Osteocyte (in vitro differentiated cells): ENCODE data around the gene OR1D5. TPM values are rescaled to one million over a fixed set of nuclear protein-coding genes. Genes with fewer than 3 reads are reported as not detected.
"Not testable (repeated sequence)": the region's sequence is repeated elsewhere in the genome, so short reads cannot be mapped to it uniquely, and the experiment has no call there.

ENCODE experiments used
- DNase-seq: peaks from one replicate; pipeline ENCODE4 v3.0.0; 2021; ENCODE audit warnings: mixed read lengths; ENCODE audit not compliant: unreplicated experiment; ENCODE audit errors: extremely low spot score
- H3K27ac Mint-ChIP-seq: one replicate; pipeline ENCODE4 v1.8.0; 2021; ENCODE audit warnings: mild to moderate bottlenecking, mixed read lengths; ENCODE audit not compliant: unreplicated experiment
- H3K27me3 Mint-ChIP-seq: one replicate; pipeline ENCODE4 v1.8.0; 2021; ENCODE audit warnings: mixed read lengths; ENCODE audit not compliant: unreplicated experiment
- H3K36me3 Mint-ChIP-seq: one replicate; pipeline ENCODE4 v1.8.0; 2021; ENCODE audit warnings: mixed read lengths; ENCODE audit not compliant: unreplicated experiment
- H3K4me1 Mint-ChIP-seq: one replicate; pipeline ENCODE4 v1.8.0; 2021; ENCODE audit warnings: mixed read lengths; ENCODE audit not compliant: unreplicated experiment
- H3K4me3 Mint-ChIP-seq: one replicate; pipeline ENCODE4 v1.8.0; 2021; ENCODE audit warnings: mild to moderate bottlenecking, moderate library complexity, mixed read lengths; ENCODE audit not compliant: unreplicated experiment
- H3K9me3 Mint-ChIP-seq: one replicate; pipeline ENCODE4 v1.8.0; 2021; ENCODE audit warnings: mixed read lengths; ENCODE audit not compliant: unreplicated experiment
- CTCF ChIP-seq: fragments of 200-600 bp; sonication (generic); IDR thresholded peaks from 2 replicates; pipeline ENCODE4 v1.5.0; 2021; ENCODE audit warnings: antibody characterized with exemption, mild to moderate bottlenecking, moderate library complexity
- total RNA-seq: library from RNA; stranded (reverse); gene quantifications from 2 replicates; pipeline ENCODE4 v1.2.1, GENCODE V29; 2021

OR1D5 gene
- total RNA-seq, 1 donor from 2014 or later: not detected

- DNase-seq: peak; percentile 76
- no peak overlapping the region for H3K4me3 Mint-ChIP-seq
- H3K4me1 Mint-ChIP-seq: peaks cover 4% of the 10 kb centered on the region
- H3K36me3 Mint-ChIP-seq: no peaks in the 10 kb centered on the region
- no peak for TF ChIP-seq CTCF
- H3K27me3 Mint-ChIP-seq: no peaks in the 10 kb centered on the region
- H3K9me3 Mint-ChIP-seq: no peaks in the 10 kb centered on the region
- H3K27ac Mint-ChIP-seq: no peak overlapping the region
Observed at GRCh38 chr17:3034578-3034920, 28.9 kb downstream of the OR1D5 start.

- H3K27ac Mint-ChIP-seq: no peak overlapping the region
- no peak for TF ChIP-seq CTCF
- no peaks in the 10 kb centered on the region for H3K9me3 Mint-ChIP-seq
- H3K4me3 Mint-ChIP-seq: no peak overlapping the region
- DNase-seq: peak; percentile 78
- no peaks in the 10 kb centered on the region for H3K36me3 Mint-ChIP-seq
- H3K27me3 Mint-ChIP-seq: no peaks in the 10 kb centered on the region
- peaks cover 4% of the 10 kb centered on the region for H3K4me1 Mint-ChIP-seq
Observed at GRCh38 chr17:3033741-3034577, 29.4 kb downstream of the OR1D5 start.

- Mint-ChIP-seq H3K4me3 (no peak overlapping the region), H3K4me1 (peaks cover 4% of the 10 kb centered on the region), H3K9me3 (no peaks in the 10 kb centered on the region), H3K27me3 (no peaks in the 10 kb centered on the region), H3K36me3 (no peaks in the 10 kb centered on the region), H3K27ac (no peak overlapping the region)
- no peak for DNase-seq
- no peak for TF ChIP-seq CTCF
Observed at GRCh38 chr17:3033248-3033640, 30.2 kb downstream of the OR1D5 start.

- Mint-ChIP-seq H3K27ac (no peak overlapping the region), H3K4me1 (peaks cover 4% of the 10 kb centered on the region), H3K9me3 (no peaks in the 10 kb centered on the region), H3K36me3 (no peaks in the 10 kb centered on the region), H3K27me3 (no peaks in the 10 kb centered on the region), H3K4me3 (no peak overlapping the region)
- TF ChIP-seq CTCF: no peak
- peak; percentile 82 for DNase-seq
Observed at GRCh38 chr17:3032258-3033247, 30.9 kb downstream of the OR1D5 start.

- not testable (repeated sequence) for H3K27ac Mint-ChIP-seq, H3K27me3 Mint-ChIP-seq, DNase-seq, H3K9me3 Mint-ChIP-seq, H3K36me3 Mint-ChIP-seq, H3K4me3 Mint-ChIP-seq, H3K4me1 Mint-ChIP-seq
Observed at GRCh38 chr17:3030852-3031470, 32.4 kb downstream of the OR1D5 start.
